Trophoblast cell (in vitro differentiated cells and primary cell): Measurements from ENCODE around the gene NAT16.
A peak's percentile ranks its signal among the peaks of the same experiment; 100 is the strongest.

Experiments
- DNase-seq, 2 donors: peaks; one replicate each; pipeline ENCODE4 v3.0.0-alpha.2; 2016
- H2AFZ ChIP-seq: 2 replicates; pipeline ENCODE4 v1.6.1; 2013; ENCODE audit warnings: low read length, moderate library complexity, mild to moderate bottlenecking; ENCODE audit not compliant: insufficient read depth, poor library complexity
- H2AK5ac ChIP-seq: 2 replicates; pipeline ENCODE4 v1.6.1; 2013; ENCODE audit warnings: mild to moderate bottlenecking, low read length
- H2BK120ac ChIP-seq: 2 replicates; pipeline ENCODE4 v1.6.1; 2013; ENCODE audit warnings: low read length, mild to moderate bottlenecking, moderate library complexity; ENCODE audit not compliant: insufficient read depth, poor library complexity
- H2BK12ac ChIP-seq: 2 replicates; pipeline ENCODE4 v1.6.1; 2013; ENCODE audit warnings: mild to moderate bottlenecking, low read length, moderate library complexity
- H2BK5ac ChIP-seq: 2 replicates; pipeline ENCODE4 v1.6.1; 2013; ENCODE audit warnings: low read length, low read depth, moderate library complexity, mild to moderate bottlenecking; ENCODE audit not compliant: poor library complexity
- H3K14ac ChIP-seq: 2 replicates; pipeline ENCODE4 v1.6.1; 2013; ENCODE audit warnings: mild to moderate bottlenecking, low read length
- H3K18ac ChIP-seq: 2 replicates; pipeline ENCODE4 v1.6.1; 2013; ENCODE audit warnings: mild to moderate bottlenecking, low read length
- H3K23ac ChIP-seq: 2 replicates; pipeline ENCODE4 v1.6.1; 2013; ENCODE audit warnings: low read length
- H3K27ac ChIP-seq: 2 replicates; pipeline ENCODE4 v1.5.1; 2013; ENCODE audit warnings: low read depth, mild to moderate bottlenecking, inconsistent platforms, low read length, moderate library complexity
- H3K27me3 ChIP-seq: 2 replicates; pipeline ENCODE4 v1.6.1; 2013; ENCODE audit warnings: inconsistent platforms, mild to moderate bottlenecking, low read length, moderate library complexity; ENCODE audit not compliant: insufficient read depth
- H3K36me3 ChIP-seq, 2 experiments: 1 replicate in 1 of 2; 2 replicates in 1 of 2; pipeline ENCODE4 v1.6.1; 2013; ENCODE audit warnings: low read length in 2 of 2, mild to moderate bottlenecking in 2 of 2, moderate library complexity in 1 of 2; ENCODE audit not compliant: insufficient read depth in 2 of 2, control insufficient read depth in 1 of 2
- H3K4ac ChIP-seq: 2 replicates; pipeline ENCODE4 v1.6.1; 2013; ENCODE audit warnings: low read depth, mild to moderate bottlenecking, low read length, moderate library complexity
- H3K4me1 ChIP-seq, 2 experiments: 1 replicate in 1 of 2; 2 replicates in 1 of 2; pipeline ENCODE4 v1.6.1; 2013; ENCODE audit warnings: low read length in 2 of 2, mild to moderate bottlenecking in 2 of 2, moderate library complexity in 1 of 2; ENCODE audit not compliant: insufficient read depth in 2 of 2, control insufficient read depth in 1 of 2
- H3K4me2 ChIP-seq: 2 replicates; pipeline ENCODE4 v1.6.1; 2013; ENCODE audit warnings: inconsistent platforms, mild to moderate bottlenecking, low read length, moderate library complexity
- H3K4me3 ChIP-seq: 2 replicates; pipeline ENCODE4 v1.5.1; 2013; ENCODE audit warnings: mild to moderate bottlenecking, low read depth, low read length, inconsistent platforms
- H3K79me1 ChIP-seq: one replicate; pipeline ENCODE4 v1.6.1; 2013; ENCODE audit warnings: low read length
- H3K79me2 ChIP-seq: 2 replicates; pipeline ENCODE4 v1.6.1; 2013; ENCODE audit warnings: low read length, mild to moderate bottlenecking; ENCODE audit not compliant: control insufficient read depth, insufficient read depth, poor library complexity
- H3K9ac ChIP-seq: 2 replicates; pipeline ENCODE4 v1.6.1; 2013; ENCODE audit warnings: mild to moderate bottlenecking, low read length
- H3K9me3 ChIP-seq: 2 replicates; pipeline ENCODE4 v1.6.1; 2013; ENCODE audit warnings: low read depth, mild to moderate bottlenecking, control low read depth, inconsistent platforms, low read length; ENCODE audit not compliant: insufficient read depth
- H4K12ac ChIP-seq: 2 replicates; pipeline ENCODE4 v1.6.1; 2013; ENCODE audit warnings: low read depth, mild to moderate bottlenecking, low read length, moderate library complexity
- H4K8ac ChIP-seq: 2 replicates; pipeline ENCODE4 v1.6.1; 2013; ENCODE audit warnings: low read depth, mild to moderate bottlenecking, low read length, moderate library complexity
- H4K91ac ChIP-seq: one replicate; pipeline ENCODE4 v1.6.1; 2013; ENCODE audit warnings: low read depth, mild to moderate bottlenecking, low read length, moderate library complexity
- WGBS: extraction: QIAGEN DNeasy Blood & Tissue Kit; methylation state at CpG from one replicate; pipeline ENCODE4 v1.1.7; 2013; ENCODE audit warnings: missing lambda C conversion rate; ENCODE audit not compliant: insufficient read length, insufficient coverage; ENCODE audit errors: extremely low coverage; 5-methylcytosine and 5-hydroxymethylcytosine counted together

The NAT16 gene

GRCh38 chr7:101172854-101173751 is 7.0 kb downstream of the NAT16 start:
- no CpG with 5 or more reads among the region's 53 CpGs for WGBS
- Histone ChIP-seq H3K4me1 (peaks cover 10 to 19% of the 10 kb centered on the region in 2 experiments), H2BK12ac (no peak overlapping the region)

GRCh38 chr7:101172005-101172853 is 7.9 kb downstream of the NAT16 start:
- WGBS, result no CpG with 5 or more reads among the region's 79 CpGs

More at GRCh38 chr7:101172854-101173751, 7.0 kb downstream of the NAT16 start:
- no peak overlapping the region for H4K8ac ChIP-seq
- no peak overlapping the region for H2AK5ac ChIP-seq
- no peaks in the 10 kb centered on the region for H3K36me3 ChIP-seq
- no peaks in the 10 kb centered on the region for H3K79me1 ChIP-seq
- no peak overlapping the region for H2BK120ac ChIP-seq
- no peak overlapping the region for H4K91ac ChIP-seq
- no peak overlapping the region for H3K9ac ChIP-seq
- H3K23ac ChIP-seq, result no peak overlapping the region
- DNase-seq, result no peak
- no peak overlapping the region for H3K4ac ChIP-seq
- H3K27ac ChIP-seq, result no peak overlapping the region
- no peak overlapping the region for H2BK5ac ChIP-seq
- H3K18ac ChIP-seq, result no peak overlapping the region
- H3K14ac ChIP-seq, result no peak overlapping the region
- H3K79me2 ChIP-seq, result no peaks in the 10 kb centered on the region
- H2AFZ ChIP-seq, result no peak overlapping the region
- no peak overlapping the region for H3K4me3 ChIP-seq
- H3K9me3 ChIP-seq, result peaks cover 12% of the 10 kb centered on the region
- no peak overlapping the region for H3K4me2 ChIP-seq
- no peak overlapping the region for H4K12ac ChIP-seq
- peaks cover 62% of the 10 kb centered on the region for H3K27me3 ChIP-seq

GRCh38 chr7:101171442-101171837 is 8.7 kb downstream of the NAT16 start:
- Histone ChIP-seq H3K23ac (no peak overlapping the region), H3K4me2 (no peak overlapping the region), H2BK5ac (no peak overlapping the region), H3K27ac (no peak overlapping the region), H2BK120ac (no peak overlapping the region), H3K79me1 (no peaks in the 10 kb centered on the region), H3K36me3 (no peaks in the 10 kb centered on the region), H3K9ac (no peak overlapping the region), H3K9me3 (peaks cover 12% of the 10 kb centered on the region), H4K91ac (no peak overlapping the region), H2BK12ac (no peak overlapping the region), H3K27me3 (peaks cover 60% of the 10 kb centered on the region), H3K4me1 (peaks cover 17 to 27% of the 10 kb centered on the region in 2 experiments), H3K79me2 (no peaks in the 10 kb centered on the region), H2AFZ (no peak overlapping the region), H2AK5ac (no peak overlapping the region), H3K18ac (no peak overlapping the region), H3K4ac (no peak overlapping the region), H4K8ac (no peak overlapping the region), H3K14ac (no peak overlapping the region), H3K4me3 (no peak overlapping the region), H4K12ac (no peak overlapping the region)
- no peak for DNase-seq
- no CpG with 5 or more reads among the region's 13 CpGs for WGBS

More at GRCh38 chr7:101172005-101172853, 7.9 kb downstream of the NAT16 start:
- Histone ChIP-seq H3K27me3 (peaks cover 57% of the 10 kb centered on the region), H3K18ac (no peak overlapping the region), H4K8ac (no peak overlapping the region), H3K4me1 (peaks cover 12 to 21% of the 10 kb centered on the region in 2 experiments), H3K4me3 (no peak overlapping the region), H3K4ac (no peak overlapping the region), H2BK12ac (no peak overlapping the region), H3K9me3 (peaks cover 12% of the 10 kb centered on the region), H3K9ac (no peak overlapping the region), H4K91ac (no peak overlapping the region), H2AK5ac (no peak overlapping the region), H3K27ac (no peak overlapping the region), H3K4me2 (peak overlapping the region; percentile 30), H3K79me1 (no peaks in the 10 kb centered on the region), H2BK120ac (no peak overlapping the region), H2BK5ac (no peak overlapping the region), H3K36me3 (no peaks in the 10 kb centered on the region), H4K12ac (no peak overlapping the region), H2AFZ (no peak overlapping the region), H3K23ac (no peak overlapping the region), H3K79me2 (no peaks in the 10 kb centered on the region), H3K14ac (no peak overlapping the region)
- no peak for DNase-seq

GRCh38 chr7:101170617-101171441 is 9.3 kb downstream of the NAT16 start:
- Histone ChIP-seq H3K79me2 (no peaks in the 10 kb centered on the region), H3K79me1 (no peaks in the 10 kb centered on the region), H2BK120ac (no peak overlapping the region), H2BK5ac (no peak overlapping the region), H3K23ac (no peak overlapping the region), H3K4me1 (peaks cover 21 to 31% of the 10 kb centered on the region in 2 experiments), H3K9me3 (peaks cover 12% of the 10 kb centered on the region), H3K4me2 (no peak overlapping the region), H4K91ac (no peak overlapping the region), H3K27me3 (peaks cover 61% of the 10 kb centered on the region), H3K9ac (no peak overlapping the region), H3K27ac (no peak overlapping the region), H3K18ac (no peak overlapping the region), H3K4me3 (no peak overlapping the region), H4K12ac (no peak overlapping the region), H3K14ac (no peak overlapping the region), H3K36me3 (no peaks in the 10 kb centered on the region), H3K4ac (no peak overlapping the region), H2AFZ (no peak overlapping the region), H2AK5ac (no peak overlapping the region), H4K8ac (no peak overlapping the region), H2BK12ac (no peak overlapping the region)
- no peak for DNase-seq
- no CpG with 5 or more reads among the region's 17 CpGs for WGBS
